ENCODE results near the gene SLC25A4.
"Not testable (repeated sequence)": the region's sequence is repeated elsewhere in the genome, so short reads cannot be mapped to it uniquely, and the experiment has no call there.

The SLC25A4 gene

DNA sequence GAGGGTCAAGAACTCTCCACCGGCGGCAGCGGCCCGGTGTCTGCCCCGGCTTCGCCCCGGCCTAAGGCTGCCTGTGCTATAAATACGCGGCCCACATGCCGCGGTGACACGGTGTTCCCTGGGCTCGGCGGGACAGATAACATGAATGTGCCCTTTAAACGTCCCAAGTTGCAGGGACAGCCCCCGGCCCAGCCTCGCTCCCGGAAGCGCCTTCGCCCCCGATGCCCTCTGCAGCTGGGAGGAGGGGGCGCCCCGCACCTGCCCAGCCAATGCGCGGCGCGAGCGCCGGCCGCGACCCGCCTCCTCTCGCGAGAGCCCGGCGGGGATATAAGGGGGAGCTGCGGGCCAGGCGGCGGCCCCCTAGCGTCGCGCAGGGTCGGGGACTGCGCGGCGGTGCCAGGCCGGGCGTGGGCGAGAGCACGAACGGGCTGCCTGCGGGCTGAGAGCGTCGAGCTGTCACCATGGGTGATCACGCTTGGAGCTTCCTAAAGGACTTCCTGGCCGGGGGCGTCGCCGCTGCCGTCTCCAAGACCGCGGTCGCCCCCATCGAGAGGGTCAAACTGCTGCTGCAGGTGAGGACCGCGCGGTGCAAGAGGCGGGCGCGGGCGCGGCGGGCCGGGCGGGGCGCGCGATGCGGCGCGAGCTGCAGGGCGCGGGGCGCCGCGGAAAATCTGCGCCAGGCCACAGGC is at the start of gene SLC25A4:
TSS of gene SLC25A4 (plus strand) at position 355 of the 689 bp plus-strand sequence. CDS start at position 462, 107 bp downstream.
- DNase-seq, result peak; percentile 63

- DNase-seq, result no peak
Measured at GRCh38 chr4:185093603-185094002, 49.5 kb upstream of the SLC25A4 start.

GRCh38 chr4:185096032-185096653 is 46.9 kb upstream of the SLC25A4 start:
- peak; percentile 24 for DNase-seq

- DNase-seq, result no peak
Measured at GRCh38 chr4:185098474-185098873, 44.6 kb upstream of the SLC25A4 start.

DNA sequence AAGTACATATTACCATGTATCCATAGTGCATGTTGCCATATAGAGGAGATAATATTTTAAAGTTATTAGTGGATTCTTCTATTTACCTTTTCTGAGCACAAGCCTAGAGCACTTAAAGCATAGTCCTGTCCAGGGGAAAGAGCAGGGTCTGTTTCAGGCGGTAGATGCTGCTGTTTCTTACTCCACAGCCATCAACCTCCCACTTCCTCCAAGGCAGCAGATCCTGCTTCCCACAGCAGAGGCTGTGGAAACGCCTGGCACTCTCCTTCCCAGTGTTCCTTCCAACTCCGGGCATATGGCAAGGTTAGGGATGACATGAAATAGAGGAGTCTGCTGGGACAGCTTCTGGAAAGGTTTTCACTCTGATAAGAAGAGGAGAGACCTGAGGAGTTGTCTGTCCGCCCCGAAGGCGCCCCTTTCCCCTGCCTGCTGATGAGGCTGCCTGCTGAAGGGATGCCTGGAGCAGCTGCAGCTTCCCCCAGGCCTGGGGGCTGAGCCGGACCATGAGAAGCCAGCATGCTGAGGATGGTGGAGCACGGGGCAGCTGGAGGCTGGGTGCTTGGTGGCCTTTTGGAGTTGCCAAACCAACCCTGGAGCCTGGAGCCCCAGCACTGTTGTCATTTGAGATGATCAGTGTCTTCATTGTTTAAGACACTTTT is 43.9 kb upstream of the SLC25A4 start:
- no peak for DNase-seq

- no peak for DNase-seq
Measured at GRCh38 chr4:185099940-185100339, 43.1 kb upstream of the SLC25A4 start.

GRCh38 chr4:185100423-185100822 is 42.6 kb upstream of the SLC25A4 start:
- DNase-seq, result no peak

DNA sequence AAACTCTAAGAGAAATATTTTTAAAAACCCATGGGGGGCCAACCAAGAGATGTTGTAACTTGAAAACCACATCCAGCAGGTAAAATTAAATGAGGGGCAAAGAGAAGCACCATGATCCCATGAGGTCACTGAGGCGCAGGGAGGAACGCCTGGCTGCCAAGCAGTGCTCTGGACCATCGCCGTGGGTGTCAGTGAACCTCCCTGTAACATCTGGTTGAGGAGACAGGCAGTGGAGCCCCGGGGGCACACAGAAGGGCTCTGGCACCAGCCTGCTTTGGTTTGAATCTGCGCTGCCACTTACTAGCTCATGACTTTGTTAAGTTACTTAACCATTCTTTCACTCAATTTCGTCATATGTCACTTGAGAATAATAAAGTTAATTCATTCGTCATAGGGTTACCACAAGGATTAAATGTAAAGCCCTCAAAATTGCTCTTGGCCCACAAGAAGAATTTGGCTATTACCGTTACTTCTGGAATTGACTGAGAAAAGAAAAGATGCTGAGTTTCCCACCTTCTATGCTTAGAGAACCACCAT is 41.6 kb upstream of the SLC25A4 start:
- DNase-seq, result no peak

DNA sequence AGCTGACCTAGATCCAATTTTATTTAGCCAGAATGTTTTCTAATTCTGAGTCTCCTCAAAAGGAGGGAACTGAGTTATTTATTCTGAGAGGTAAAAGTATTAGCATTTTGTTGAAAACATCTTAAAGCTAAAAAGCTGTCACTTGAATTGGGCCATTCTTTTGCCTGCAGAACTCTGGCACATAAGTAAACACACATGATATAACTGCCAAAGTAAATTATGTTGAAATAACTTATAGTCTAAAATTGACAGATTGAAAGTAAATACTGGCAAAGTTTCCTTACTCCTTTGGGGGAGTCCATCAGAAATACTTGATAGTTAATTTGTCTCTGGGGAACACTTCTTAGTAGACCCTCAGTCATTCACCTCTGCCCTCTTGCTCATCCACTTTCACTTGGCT is 38.3 kb upstream of the SLC25A4 start:
- DNase-seq, result no peak

- no peak for DNase-seq
Measured at GRCh38 chr4:185106353-185106752, 36.7 kb upstream of the SLC25A4 start.

DNA sequence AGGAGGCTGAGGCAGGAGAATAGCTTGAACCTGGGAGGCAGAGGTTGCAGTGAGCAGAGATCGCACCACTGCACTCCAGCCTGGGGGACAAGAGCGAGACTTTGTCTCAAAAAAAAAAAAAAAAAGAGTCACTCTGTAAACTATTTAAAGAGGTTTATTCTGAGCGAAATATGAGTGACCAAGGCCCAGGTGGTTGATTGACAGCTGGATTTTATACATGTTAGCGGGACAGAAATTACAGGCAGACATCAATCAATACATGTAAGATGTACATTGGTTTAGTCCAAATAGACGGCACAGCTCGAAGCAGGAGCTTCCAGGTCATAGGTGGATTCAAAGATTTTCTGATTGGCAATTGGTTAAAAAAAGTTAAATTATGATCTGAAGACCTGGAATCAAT is 35.5 kb upstream of the SLC25A4 start:
- not testable (repeated sequence) for DNase-seq

DNA sequence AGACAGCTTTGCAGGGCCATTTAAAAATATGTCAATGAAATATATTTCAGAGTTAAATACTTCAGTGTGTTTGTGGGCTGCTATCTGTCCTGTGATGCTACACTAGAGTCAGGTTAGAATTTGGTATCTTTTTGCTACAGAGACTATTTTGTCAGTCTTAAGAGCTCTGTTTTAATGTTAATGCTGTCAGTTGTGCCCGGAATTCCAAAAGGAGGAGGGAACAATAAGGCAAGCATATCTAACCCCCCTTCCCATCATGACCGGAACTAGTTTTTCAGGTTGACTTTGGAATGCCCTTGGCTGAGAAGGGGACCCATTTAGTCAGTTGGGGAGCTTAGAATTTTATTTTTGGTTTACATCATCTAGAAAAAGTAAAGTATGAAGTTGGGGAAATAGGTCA is 34.9 kb upstream of the SLC25A4 start:
- no peak for DNase-seq

DNA sequence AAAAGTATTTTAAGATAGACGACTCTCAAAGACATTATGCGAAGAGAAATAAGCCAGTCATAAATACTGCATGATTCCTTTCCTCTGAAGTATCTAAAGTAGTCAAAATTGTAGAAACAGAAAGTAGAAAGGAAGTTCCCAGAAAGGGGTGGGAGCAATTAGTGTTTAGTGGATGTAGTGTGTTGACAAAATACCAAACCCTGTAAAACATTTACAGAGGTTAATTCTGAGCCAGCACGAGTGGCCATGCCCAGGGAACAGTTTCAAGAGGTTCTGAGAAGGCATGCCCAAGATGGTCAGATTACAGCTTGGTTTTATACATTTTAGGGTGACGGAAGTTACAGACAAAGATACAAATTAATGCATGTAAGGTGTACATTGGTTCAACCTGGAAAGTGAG is 34.4 kb upstream of the SLC25A4 start:
- DNase-seq, result no peak

DNA sequence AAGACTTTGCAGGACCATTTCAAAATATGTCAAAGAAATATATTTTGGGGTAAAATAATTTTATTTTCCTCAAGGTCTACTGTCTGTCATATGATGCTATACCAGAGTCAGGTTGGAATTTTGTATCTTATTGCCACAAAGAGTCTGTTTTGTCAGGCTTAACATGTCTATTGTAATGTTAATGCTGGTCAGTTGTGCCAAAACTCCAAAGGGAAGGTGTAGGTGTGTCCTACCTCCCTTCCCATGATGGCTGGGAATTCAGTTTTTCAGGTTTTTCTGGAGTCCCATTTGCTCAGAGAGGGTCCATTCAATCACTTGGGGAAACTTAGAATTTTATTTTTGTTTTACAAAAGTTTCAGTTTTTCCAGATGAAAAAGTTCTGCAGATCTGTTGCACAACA is 33.3 kb upstream of the SLC25A4 start:
- no peak for DNase-seq

GRCh38 chr4:185110375-185110823 is 32.7 kb upstream of the SLC25A4 start:
- no peak for DNase-seq

GRCh38 chr4:185112104-185112503 is 31.0 kb upstream of the SLC25A4 start:
- DNase-seq, result no peak

DNA sequence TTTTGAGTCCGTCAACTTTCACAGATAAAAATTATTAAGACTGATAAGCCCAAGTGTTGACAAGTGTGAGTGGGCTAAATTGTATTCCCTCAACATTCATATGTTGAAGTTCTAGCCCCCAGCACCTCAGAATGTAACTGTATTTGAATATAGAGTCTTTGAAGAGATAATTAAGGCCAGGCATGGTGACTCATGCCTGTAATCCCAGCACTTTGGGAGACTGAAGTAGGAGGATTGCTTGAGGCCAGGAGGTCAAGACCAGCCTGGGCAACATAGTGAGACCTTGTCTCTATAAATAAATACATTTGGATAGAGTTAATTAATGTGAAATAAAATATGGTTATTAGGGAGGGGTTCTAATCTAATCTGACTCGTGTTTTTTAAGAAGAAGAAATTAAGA is 29.7 kb upstream of the SLC25A4 start:
- DNase-seq, result no peak

- DNase-seq, result peak; percentile 3
Measured at GRCh38 chr4:185115827-185116232, 27.2 kb upstream of the SLC25A4 start.

DNA sequence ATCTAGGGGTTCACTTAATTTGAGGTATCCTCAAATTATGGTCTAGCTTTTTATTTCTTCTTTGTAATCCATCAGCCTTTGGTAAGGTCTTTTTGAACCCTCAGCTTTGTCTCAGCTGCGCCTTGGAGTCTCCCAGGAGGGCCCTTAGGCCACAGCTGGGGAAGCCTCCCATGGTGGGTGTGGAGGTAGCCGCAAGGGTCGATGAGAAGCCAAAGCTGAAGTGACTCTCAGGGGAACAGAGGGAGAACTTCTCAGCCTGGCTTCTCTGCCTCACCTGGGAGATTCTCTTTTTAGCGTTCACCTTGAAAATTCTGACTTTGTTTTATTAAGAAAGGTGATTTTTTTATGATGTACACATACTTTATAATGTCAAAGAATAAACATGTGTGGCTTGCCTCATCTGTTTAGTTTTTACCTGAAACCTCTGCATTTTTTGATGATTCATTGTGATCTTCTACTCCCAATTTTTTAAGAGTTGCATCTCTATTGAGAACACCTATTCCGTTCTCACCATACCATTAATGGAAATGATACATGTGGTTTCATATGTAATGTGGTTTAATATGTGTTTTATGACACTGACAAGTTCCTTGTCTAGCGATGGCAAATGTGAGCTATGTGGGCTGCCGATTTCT is 25.6 kb upstream of the SLC25A4 start:
- no peak for DNase-seq

GRCh38 chr4:185118876-185119275 is 24.2 kb upstream of the SLC25A4 start:
- no peak for DNase-seq

- DNase-seq, result not testable (repeated sequence)
Measured at GRCh38 chr4:185119467-185119866, 23.6 kb upstream of the SLC25A4 start.

DNA sequence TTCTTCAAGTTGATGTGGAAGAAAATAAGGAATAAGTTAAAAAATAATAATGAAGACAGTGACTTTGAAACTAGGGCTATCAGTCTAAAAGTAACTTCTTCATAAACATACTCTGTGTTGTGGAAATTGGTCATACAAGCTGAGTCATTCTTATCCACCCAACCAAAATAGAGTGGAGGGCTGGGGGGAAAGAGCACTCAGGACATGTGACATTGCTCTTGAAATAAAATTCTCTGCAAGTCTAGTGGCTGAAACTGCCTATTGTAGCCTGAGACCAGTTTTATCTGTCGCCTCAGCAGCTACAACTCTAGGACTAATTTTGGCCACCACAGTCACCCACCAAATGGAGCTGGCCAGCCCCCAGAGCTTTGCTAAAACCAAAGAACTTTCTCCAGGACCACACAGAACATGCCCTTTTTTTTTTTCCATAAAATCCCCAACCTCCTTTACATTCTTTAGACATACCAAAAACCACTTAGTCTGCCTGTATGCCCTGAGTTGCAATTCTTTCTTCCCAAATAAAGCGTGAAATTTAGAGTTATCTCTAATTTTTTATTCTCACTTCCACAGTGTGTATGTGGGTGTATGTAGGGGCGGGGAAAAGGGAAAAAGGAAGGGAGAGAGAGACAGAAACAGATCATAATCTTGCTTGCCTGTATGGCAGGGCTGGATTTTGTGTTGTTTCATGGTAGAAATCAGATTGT is 23.0 kb upstream of the SLC25A4 start:
- DNase-seq, result no peak

- DNase-seq, result no peak
Measured at GRCh38 chr4:185120631-185120946, 22.5 kb upstream of the SLC25A4 start.
